IMR-90 (cell line): Measurements from ENCODE around the gene PPARGC1A. TPM values are rescaled to one million over a fixed set of nuclear protein-coding genes. Genes with fewer than 3 reads are reported as not detected.

Source experiments
- ATAC-seq: fragments of 200-7000 bp; cut with Tn5 transposase; 2 replicates; pipeline ENCODE4 v1.9.1; 2020; ENCODE audit warnings: low read depth, mild to moderate bottlenecking, moderate library complexity
- BruUV-seq: library from RNA; stranded (reverse); fragments of 400-500 nt; replicated peaks from 2 replicates; lab custom pipeline; 2021; lab: Mats Ljungman, UMichigan
- CTCF ChIA-PET: fragments of 300-600 bp; formaldehyde crosslinking; extraction: SDS; loops from one replicate; lab custom pipeline; 2021; ENCODE audit warnings: antibody characterized with exemption; lab: Yijun Ruan, JAX
- POLR2A ChIA-PET: fragments of 300-600 bp; sonication (Branson Sonifier 250); formaldehyde crosslinking; loops from one replicate; lab custom pipeline; 2022; ENCODE audit warnings: antibody characterized with exemption; ENCODE audit not compliant: unreplicated experiment; lab: Charles Lee
- DNase-seq: peaks from one replicate; pipeline ENCODE4 v3.0.0; 2013
- H2AFZ ChIP-seq: replicated peaks from 2 replicates; pipeline ENCODE3; 2013; ENCODE audit warnings: low read length, mild to moderate bottlenecking; ENCODE audit not compliant: poor library complexity
- H2AK5ac ChIP-seq: 2 replicates; pipeline ENCODE4 v1.6.1; 2013; ENCODE audit warnings: low read depth, low read length, inconsistent platforms
- H2AK9ac ChIP-seq: replicated peaks from 2 replicates; pipeline ENCODE3; 2013; ENCODE audit warnings: mild to moderate bottlenecking, low read depth, low read length, moderate library complexity; ENCODE audit not compliant: poor library complexity
- H2BK120ac ChIP-seq: 2 replicates; pipeline ENCODE4 v1.6.1; 2013; ENCODE audit warnings: low read depth, low read length, inconsistent platforms
- H2BK15ac ChIP-seq: 3 replicates; pipeline ENCODE4 v1.6.1; 2013; ENCODE audit warnings: low read depth, low read length, inconsistent platforms
- H2BK20ac ChIP-seq: 2 replicates; pipeline ENCODE4 v1.6.1; 2013; ENCODE audit warnings: low read depth, mild to moderate bottlenecking, inconsistent platforms, low read length, moderate library complexity
- H2BK5ac ChIP-seq: 2 replicates; pipeline ENCODE4 v1.6.1; 2013; ENCODE audit warnings: mild to moderate bottlenecking, low read depth, low read length, inconsistent platforms; ENCODE audit not compliant: poor library complexity, severe bottlenecking
- H3K14ac ChIP-seq: replicated peaks from 2 replicates; pipeline ENCODE4 v1.6.1; 2013; ENCODE audit warnings: low read depth, low read length, inconsistent platforms
- H3K18ac ChIP-seq: 2 replicates; pipeline ENCODE4 v1.6.1; 2013; ENCODE audit warnings: low read depth, low read length, control low read depth
- H3K23ac ChIP-seq: 2 replicates; pipeline ENCODE4 v1.6.1; 2013; ENCODE audit warnings: low read depth, low read length, inconsistent platforms
- H3K27ac ChIP-seq: 2 replicates; pipeline ENCODE4 v1.5.1; 2013; ENCODE audit warnings: mild to moderate bottlenecking, control low read depth, low read length; ENCODE audit not compliant: insufficient read depth
- H3K27me3 ChIP-seq: 2 replicates; pipeline ENCODE4 v1.6.1; 2013; ENCODE audit warnings: low read length; ENCODE audit not compliant: control insufficient read depth, insufficient read depth
- H3K36me3 ChIP-seq: 2 replicates; pipeline ENCODE4 v1.6.1; 2013; ENCODE audit warnings: low read length, mixed read lengths; ENCODE audit not compliant: control insufficient read depth, insufficient read depth
- H3K4ac ChIP-seq: 2 replicates; pipeline ENCODE4 v1.6.1; 2013; ENCODE audit warnings: low read depth, low read length, inconsistent platforms
- H3K4me1 ChIP-seq: 2 replicates; pipeline ENCODE4 v1.6.1; 2013; ENCODE audit warnings: low read length, mixed read lengths; ENCODE audit not compliant: control insufficient read depth, insufficient read depth
- H3K4me2 ChIP-seq: 2 replicates; pipeline ENCODE4 v1.6.1; 2013; ENCODE audit warnings: low read depth, mild to moderate bottlenecking, control low read depth, low read length, moderate library complexity
- H3K4me3 ChIP-seq: 2 replicates; pipeline ENCODE4 v1.5.1; 2013; ENCODE audit warnings: low read depth, mild to moderate bottlenecking, control low read depth, low read length, moderate library complexity; ENCODE audit not compliant: insufficient read depth
- H3K56ac ChIP-seq: 2 replicates; pipeline ENCODE4 v1.6.1; 2013; ENCODE audit warnings: low read length, inconsistent platforms; ENCODE audit not compliant: insufficient read depth; ENCODE audit errors: extremely low read depth
- H3K79me1 ChIP-seq, 2 experiments: 2 replicates each; pipeline ENCODE4 v1.6.1; 2013; ENCODE audit warnings: low read length in 2 of 2, inconsistent platforms in 1 of 2, low read depth in 1 of 2
- H3K9ac ChIP-seq: 2 replicates; pipeline ENCODE4 v1.6.1; 2013; ENCODE audit warnings: low read depth, low read length, control low read depth
- H3K9me1 ChIP-seq: 2 replicates; pipeline ENCODE4 v1.6.1; 2013; ENCODE audit warnings: low read length, inconsistent platforms; ENCODE audit not compliant: insufficient read depth
- H3K9me3 ChIP-seq: 2 replicates; pipeline ENCODE4 v1.6.1; 2013; ENCODE audit warnings: low read length; ENCODE audit not compliant: control insufficient read depth, insufficient read depth
- H4K20me1 ChIP-seq: 2 replicates; pipeline ENCODE4 v1.6.1; 2013; ENCODE audit warnings: low read length, inconsistent platforms; ENCODE audit not compliant: insufficient read depth
- H4K5ac ChIP-seq: 2 replicates; pipeline ENCODE4 v1.6.1; 2013; ENCODE audit warnings: mild to moderate bottlenecking, low read depth, low read length, control low read depth
- H4K8ac ChIP-seq, 2 experiments: 2 replicates each; pipeline ENCODE4 v1.6.1; 2013; ENCODE audit warnings: low read depth in 2 of 2, low read length in 2 of 2, control low read depth in 1 of 2, inconsistent platforms in 1 of 2
- H4K91ac ChIP-seq: 2 replicates; pipeline ENCODE4 v1.6.1; 2013; ENCODE audit warnings: low read depth, low read length, inconsistent platforms; ENCODE audit not compliant: insufficient read depth
- FOS ChIP-seq: fragments of 150-350 bp; IDR thresholded peaks from 2 replicates; pipeline ENCODE4 v1.6.1; 2016; ENCODE audit warnings: low read depth, low read length
- MAFK ChIP-seq: IDR thresholded peaks from 2 replicates; pipeline ENCODE4 v1.6.1; 2012; ENCODE audit warnings: low read depth, low read length, improper control_type of control experiment
- SMC3 ChIP-seq: fragments of 150-350 bp; IDR thresholded peaks from 2 replicates; pipeline ENCODE4 v1.6.1; 2016; ENCODE audit warnings: low read depth, mild to moderate bottlenecking, antibody characterized with exemption, low read length, moderate library complexity
- WGBS, 2 experiments: methylation state at CpG; one replicate each; pipeline versions ENCODE4 v1.1.5 to v1.1.7; 2013; ENCODE audit warnings: missing lambda C conversion rate in 2 of 2; ENCODE audit not compliant: insufficient read length in 1 of 2; ENCODE audit errors: extremely low coverage in 2 of 2; 5-methylcytosine and 5-hydroxymethylcytosine counted together
- dilution Hi-C: fragments of 300-500 bp; cut with HindIII; formaldehyde crosslinking; loops from one replicate; pipeline ENCODE4 v1.14.3; 2018; ENCODE audit warnings: low sequenced_read_pairs; ENCODE audit not compliant: unreplicated experiment
- in situ Hi-C: fragments of 300-500 bp; cut with MboI; formaldehyde crosslinking; loops from 3 replicates; pipeline ENCODE4 v1.14.3; 2019; ENCODE audit warnings: low sequenced_read_pairs, inconsistent platforms, mixed read lengths
- intact Hi-C: fragments of 100-400 bp; cut with micrococcal nuclease; formaldehyde crosslinking; loops from 2 replicates; pipeline ENCODE4 v1.10.0; 2022
- polyA plus RNA-seq, 3 experiments: library from polyadenylated mRNA; depleted of rRNA; stranded (reverse); fragments of >200 nt; gene quantifications; 2 replicates each; pipeline ENCODE4 v1.2.3, GENCODE V29; 2012; ENCODE audit warnings: low replicate concordance in 1 of 3
- total RNA-seq: library from RNA; depleted of rRNA; stranded (reverse); fragments of >200 nt; gene quantifications from 2 replicates; pipeline ENCODE4 v1.2.3, GENCODE V29; 2012
- TF ChIP-seq, protein P1 (sequence below): conservative IDR thresholded peaks from 2 replicates; pipeline ENCODE4 v1.5.1; 2012; ENCODE audit warnings: mild to moderate bottlenecking, low read depth, low read length, improper control_type of control experiment

Gene PPARGC1A
- total and polyA plus RNA-seq, 2 of the 4 experiments (the other 2 are of a cell fraction): under 0.01 to 0.03 TPM

DNA sequence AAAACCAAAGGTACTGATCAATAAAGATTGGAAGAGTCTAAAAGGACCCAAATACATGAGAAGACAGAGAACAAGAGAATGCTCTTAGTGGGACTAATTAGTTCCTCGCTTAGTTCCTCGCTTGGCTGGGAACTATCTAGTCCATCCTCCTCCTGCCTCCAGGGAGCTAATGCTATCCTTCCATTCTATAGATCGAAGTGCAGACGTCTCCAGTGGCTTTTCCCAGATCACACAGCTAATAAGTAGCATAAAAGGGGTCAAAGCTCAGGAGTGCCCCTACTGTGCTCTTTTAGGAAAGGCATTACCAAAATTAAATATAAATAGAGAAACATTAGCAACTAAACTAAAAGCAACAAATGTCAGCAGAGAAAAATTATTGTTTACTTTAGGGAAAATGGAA lies 42.3 kb upstream of the PPARGC1A start:
- no peak for TF ChIP-seq FOS
- TF ChIP-seq MAFK: no peak
- no peak for TF ChIP-seq SMC3
- TF ChIP-seq, protein P1, sequence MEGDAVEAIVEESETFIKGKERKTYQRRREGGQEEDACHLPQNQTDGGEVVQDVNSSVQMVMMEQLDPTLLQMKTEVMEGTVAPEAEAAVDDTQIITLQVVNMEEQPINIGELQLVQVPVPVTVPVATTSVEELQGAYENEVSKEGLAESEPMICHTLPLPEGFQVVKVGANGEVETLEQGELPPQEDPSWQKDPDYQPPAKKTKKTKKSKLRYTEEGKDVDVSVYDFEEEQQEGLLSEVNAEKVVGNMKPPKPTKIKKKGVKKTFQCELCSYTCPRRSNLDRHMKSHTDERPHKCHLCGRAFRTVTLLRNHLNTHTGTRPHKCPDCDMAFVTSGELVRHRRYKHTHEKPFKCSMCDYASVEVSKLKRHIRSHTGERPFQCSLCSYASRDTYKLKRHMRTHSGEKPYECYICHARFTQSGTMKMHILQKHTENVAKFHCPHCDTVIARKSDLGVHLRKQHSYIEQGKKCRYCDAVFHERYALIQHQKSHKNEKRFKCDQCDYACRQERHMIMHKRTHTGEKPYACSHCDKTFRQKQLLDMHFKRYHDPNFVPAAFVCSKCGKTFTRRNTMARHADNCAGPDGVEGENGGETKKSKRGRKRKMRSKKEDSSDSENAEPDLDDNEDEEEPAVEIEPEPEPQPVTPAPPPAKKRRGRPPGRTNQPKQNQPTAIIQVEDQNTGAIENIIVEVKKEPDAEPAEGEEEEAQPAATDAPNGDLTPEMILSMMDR: no peak
- no TSS peak for BruUV-seq
- Histone ChIP-seq H2BK120ac (no peak overlapping the region), H3K9me3 (no peaks in the 10 kb centered on the region), H4K5ac (no peak overlapping the region), H3K23ac (no peak overlapping the region), H3K4me2 (no peak overlapping the region), H2BK15ac (no peak overlapping the region), H3K4ac (no peak overlapping the region), H3K36me3 (no peaks in the 10 kb centered on the region), H3K79me1 (no peaks in the 10 kb centered on the region), H3K27me3 (peaks cover 3% of the 10 kb centered on the region; the same call in 1 of the 2 replicates), H3K14ac (no peak overlapping the region), H3K9ac (no peak overlapping the region), H3K4me1 (peaks cover 3% of the 10 kb centered on the region; the same call in 1 of the 2 replicates), H3K18ac (no peak overlapping the region), H2AK9ac (no peak overlapping the region), H4K20me1 (no peaks in the 10 kb centered on the region), H3K27ac (no peak overlapping the region), H3K9me1 (0 out of 2 replicates have a peak, but pooled peaks cover 3% of the 10 kb centered on the region), H2AFZ (no peak overlapping the region), H3K56ac (no peak overlapping the region), H2AK5ac (no peak overlapping the region), H2BK5ac (no peak overlapping the region), H2BK20ac (no peak overlapping the region), H4K91ac (no peak overlapping the region), H4K8ac (no peak overlapping the region), H3K4me3 (no peak overlapping the region)
- 100% methylated on average over 2 of the region's 4 CpGs; no CpG with 5 or more reads in 1 of the 2 experiments for WGBS, 2 experiments
- dilution Hi-C loops (no loop called here), in situ Hi-C loops (no loop called here), intact Hi-C loops (no loop called here)
- ATAC-seq (no peak), DNase-seq (no peak)
- POLR2A ChIA-PET: interaction anchor here (0.6 kb wide), 1 partner anchor 36 kb away, joined by 3 read pairs; no protein-coding TSS in a partner anchor
- CTCF ChIA-PET: interaction anchor here (0.7 kb wide), 1 partner anchor 19 kb away, joined by 3 read pairs; no protein-coding TSS in a partner anchor
